Upper lobe of left lung (tissue), 6 donors: ENCODE results near the gene CNNM3. TPM values are rescaled to one million over a fixed set of nuclear protein-coding genes. Genes with fewer than 3 reads are reported as not detected.

Source experiments
- ATAC-seq, 2 donors: fragments of 200-7000 bp; cut with Tn5 transposase; one replicate each; pipeline ENCODE4 v1.9.1; 2022; ENCODE audit warnings: mild to moderate bottlenecking in 2 of 2, moderate library complexity in 2 of 2; ENCODE audit not compliant: low FRiP score in 2 of 2
- DNase-seq, 2 donors: peaks; one replicate each; pipeline ENCODE4 v3.0.0-alpha.2; 2019 to 2020
- H3K27ac ChIP-seq, 4 donors: fragments of 200-600 bp; sonication (generic); one replicate each; pipeline ENCODE4 v1.5.1; 2016 to 2019
- H3K27me3 ChIP-seq, 4 donors: fragments of 200-600 bp; sonication (generic); one replicate each; pipeline ENCODE4 v1.5.1; 2017 to 2019
- H3K36me3 ChIP-seq, 4 donors: fragments of 200-600 bp; sonication (generic); one replicate each; pipeline ENCODE4 v1.5.1; 2016 to 2019
- H3K4me1 ChIP-seq, 4 donors: fragments of 200-600 bp; sonication (generic); one replicate each; pipeline ENCODE4 v1.5.1; 2018 to 2019
- H3K4me3 ChIP-seq, 4 donors: fragments of 200-600 bp; sonication (generic); one replicate each; pipeline ENCODE4 v1.5.1; 2017 to 2019; ENCODE audit warnings: mild to moderate bottlenecking in 2 of 4, moderate library complexity in 1 of 4
- H3K9me3 ChIP-seq, 4 donors: fragments of 200-600 bp; sonication (generic); one replicate each; pipeline ENCODE4 v1.5.1; 2018 to 2019
- EP300 ChIP-seq, 4 donors: sonication (generic); formaldehyde crosslinking; IDR thresholded peaks; one replicate each; pipeline ENCODE4 v1.5.1; 2017; ENCODE audit warnings: antibody characterized with exemption in 4 of 4, control low read depth in 2 of 4
- POLR2A ChIP-seq, 4 donors: fragments of 450-650 bp; IDR thresholded peaks; one replicate each; pipeline ENCODE4 v1.5.1; 2016 to 2017; ENCODE audit warnings: antibody characterized with exemption in 4 of 4, mild to moderate bottlenecking in 2 of 4
- POLR2AphosphoS5 ChIP-seq, 2 donors: sonication (generic); formaldehyde crosslinking; IDR thresholded peaks; one replicate each; pipeline ENCODE4 v1.5.1; 2017; ENCODE audit warnings: antibody characterized with exemption in 2 of 2
- WGBS, 2 donors: methylation state at CpG; one replicate each; pipeline ENCODE4 v1.1.5; 2017 to 2018; 5-methylcytosine and 5-hydroxymethylcytosine counted together
- total RNA-seq, 6 donors: library from RNA; depleted of rRNA in 4 of 6; stranded (reverse); fragments of >200 nt in 4 of 6; gene quantifications; one replicate each; pipeline versions ENCODE4 v1.1.0 to v1.2.1, GENCODE V29; 2016 to 2021
- TF ChIP-seq, protein P1 (sequence below), 6 experiments: fragments of 450-650 bp in 4 of 6; fragments of 200-600 bp in 2 of 6; sonication (generic) in 2 of 6; IDR thresholded peaks; one replicate each; pipeline ENCODE4 v1.5.1; 2016 to 2019; ENCODE audit warnings: antibody characterized with exemption in 6 of 6
- donor health status: DM: no; HTN: no; CAD: no; lungs with moderate emphysema.
- donor health status: DM: no; HTN: yes; CAD: no; lungs with severe emphysema.

Gene CNNM3
- total RNA-seq, 6 donors from 2014 or later, result 17.2 to 52.4 (median 26.5) TPM

DNA sequence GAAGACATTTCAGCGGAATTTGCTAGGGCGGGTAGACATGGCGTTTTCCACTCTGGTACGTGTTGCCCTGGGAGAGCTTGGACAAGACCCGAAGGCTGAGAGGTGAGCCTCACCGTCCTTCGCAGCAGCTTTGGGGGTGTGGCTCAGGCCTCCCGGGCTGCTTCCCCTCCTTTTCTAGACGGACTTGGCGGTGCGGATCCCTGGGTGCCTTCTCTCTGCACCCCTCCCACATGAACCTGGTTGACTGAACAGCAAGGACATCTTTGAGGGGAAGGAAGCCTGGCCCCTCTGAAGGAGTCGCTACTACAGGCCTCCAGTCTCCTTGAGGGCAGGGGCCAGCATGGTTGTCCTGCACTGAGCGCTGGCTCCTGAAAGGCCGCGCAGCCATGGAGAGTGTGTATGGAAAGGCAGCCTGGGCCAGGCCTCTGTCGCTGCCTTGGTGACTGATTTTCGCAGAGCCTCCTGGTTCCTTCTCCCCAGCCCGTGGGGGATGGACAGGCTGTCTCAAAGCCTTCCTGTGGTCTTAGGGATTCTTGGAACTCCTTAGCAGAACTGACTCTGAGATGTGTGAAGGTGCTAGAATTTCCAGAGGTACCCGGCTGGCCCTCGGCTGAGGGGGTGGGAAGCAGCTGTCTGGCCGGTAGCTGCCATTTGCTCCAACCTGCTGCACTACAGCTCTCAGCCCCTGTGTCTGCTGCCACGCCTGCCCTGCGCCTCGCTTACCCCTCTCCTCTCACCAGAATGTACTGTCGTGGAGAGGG, 45.4 kb upstream of the CNNM3 start:
- ATAC-seq, result no peak
- Histone ChIP-seq H3K9me3 (no peaks in the 10 kb centered on the region), H3K4me1 (peaks cover 7 to 37% (median 16%) of the 10 kb centered on the region in 4 donors)

DNA sequence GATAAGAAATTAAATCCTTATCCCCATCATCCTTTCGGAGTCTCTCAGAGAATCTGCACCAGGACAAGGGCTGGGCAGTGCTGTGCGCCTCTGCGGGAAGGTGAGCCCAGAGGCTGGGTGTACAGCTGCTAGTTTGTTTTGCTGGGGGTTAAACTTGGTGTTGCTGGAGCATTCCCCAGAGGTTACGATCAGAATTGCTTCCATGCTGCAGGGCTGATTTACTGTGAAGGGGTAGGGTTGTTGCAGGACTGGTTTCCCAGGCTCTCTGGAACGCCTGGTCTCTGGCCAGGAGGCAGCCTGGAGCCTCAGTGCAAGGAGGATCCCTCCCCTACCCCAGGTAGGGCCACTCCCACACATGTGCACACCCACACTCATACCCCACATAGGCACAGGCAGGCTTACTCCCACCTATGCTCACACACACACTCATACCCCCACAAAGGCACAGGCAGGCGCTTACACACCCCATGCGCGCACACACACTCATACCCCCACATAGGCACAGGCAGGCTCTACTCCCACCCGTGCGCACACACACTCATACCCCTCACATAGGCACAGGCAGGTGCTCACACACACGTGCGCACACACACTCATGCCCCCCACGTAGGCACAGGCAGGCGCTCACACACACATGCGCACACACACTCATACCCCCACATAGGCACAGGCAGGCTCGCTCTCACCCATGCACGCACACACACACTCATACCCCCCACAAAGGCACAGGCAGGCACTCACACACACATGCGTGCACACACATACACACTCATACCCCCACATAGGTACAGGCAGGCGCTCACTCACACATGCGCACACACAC, 44.1 kb upstream of the CNNM3 start:
- no peak overlapping the region for H3K4me3 ChIP-seq
- no peak for TF ChIP-seq POLR2A (IDR thresholded peaks at IDR 0.05)
- TF ChIP-seq, protein P1, sequence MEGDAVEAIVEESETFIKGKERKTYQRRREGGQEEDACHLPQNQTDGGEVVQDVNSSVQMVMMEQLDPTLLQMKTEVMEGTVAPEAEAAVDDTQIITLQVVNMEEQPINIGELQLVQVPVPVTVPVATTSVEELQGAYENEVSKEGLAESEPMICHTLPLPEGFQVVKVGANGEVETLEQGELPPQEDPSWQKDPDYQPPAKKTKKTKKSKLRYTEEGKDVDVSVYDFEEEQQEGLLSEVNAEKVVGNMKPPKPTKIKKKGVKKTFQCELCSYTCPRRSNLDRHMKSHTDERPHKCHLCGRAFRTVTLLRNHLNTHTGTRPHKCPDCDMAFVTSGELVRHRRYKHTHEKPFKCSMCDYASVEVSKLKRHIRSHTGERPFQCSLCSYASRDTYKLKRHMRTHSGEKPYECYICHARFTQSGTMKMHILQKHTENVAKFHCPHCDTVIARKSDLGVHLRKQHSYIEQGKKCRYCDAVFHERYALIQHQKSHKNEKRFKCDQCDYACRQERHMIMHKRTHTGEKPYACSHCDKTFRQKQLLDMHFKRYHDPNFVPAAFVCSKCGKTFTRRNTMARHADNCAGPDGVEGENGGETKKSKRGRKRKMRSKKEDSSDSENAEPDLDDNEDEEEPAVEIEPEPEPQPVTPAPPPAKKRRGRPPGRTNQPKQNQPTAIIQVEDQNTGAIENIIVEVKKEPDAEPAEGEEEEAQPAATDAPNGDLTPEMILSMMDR (IDR thresholded peaks at IDR 0.05), result peak in 4 of 6 experiments; percentile 14 to 61 (median 24)
- H3K27ac ChIP-seq, result peak overlapping the region in 2 of 4 donors; percentile 22 to 36
- H3K4me1 ChIP-seq, result peaks cover 7 to 37% (median 16%) of the 10 kb centered on the region in 4 donors
- no peaks in the 10 kb centered on the region for H3K27me3 ChIP-seq
- DNase-seq (peak in 1 of 2 donors; percentile 74), ATAC-seq (peak in 1 of 2 donors; percentile 81)
- no peaks in the 10 kb centered on the region for H3K9me3 ChIP-seq
- no peaks in the 10 kb centered on the region for H3K36me3 ChIP-seq
- WGBS, 2 donors, result 74 to 76% methylated on average over 20 of the region's 20 CpGs

More for the DNA sequence above, 45.4 kb upstream of the CNNM3 start:
- Histone ChIP-seq H3K36me3 (no peaks in the 10 kb centered on the region), H3K4me3 (no peak overlapping the region), H3K27ac (peak overlapping the region in 1 of 4 donors; percentile 19), H3K27me3 (no peaks in the 10 kb centered on the region)
- TF ChIP-seq, protein P1 (IDR thresholded peaks at IDR 0.05), result no peak
- TF ChIP-seq POLR2AphosphoS5 (IDR thresholded peaks at IDR 0.05) (no peak), POLR2A (IDR thresholded peaks at IDR 0.05) (no peak)
- WGBS, 2 donors, result 89 to 92% methylated on average over 22 to 24 of the region's 25 CpGs
- no peak for DNase-seq

DNA sequence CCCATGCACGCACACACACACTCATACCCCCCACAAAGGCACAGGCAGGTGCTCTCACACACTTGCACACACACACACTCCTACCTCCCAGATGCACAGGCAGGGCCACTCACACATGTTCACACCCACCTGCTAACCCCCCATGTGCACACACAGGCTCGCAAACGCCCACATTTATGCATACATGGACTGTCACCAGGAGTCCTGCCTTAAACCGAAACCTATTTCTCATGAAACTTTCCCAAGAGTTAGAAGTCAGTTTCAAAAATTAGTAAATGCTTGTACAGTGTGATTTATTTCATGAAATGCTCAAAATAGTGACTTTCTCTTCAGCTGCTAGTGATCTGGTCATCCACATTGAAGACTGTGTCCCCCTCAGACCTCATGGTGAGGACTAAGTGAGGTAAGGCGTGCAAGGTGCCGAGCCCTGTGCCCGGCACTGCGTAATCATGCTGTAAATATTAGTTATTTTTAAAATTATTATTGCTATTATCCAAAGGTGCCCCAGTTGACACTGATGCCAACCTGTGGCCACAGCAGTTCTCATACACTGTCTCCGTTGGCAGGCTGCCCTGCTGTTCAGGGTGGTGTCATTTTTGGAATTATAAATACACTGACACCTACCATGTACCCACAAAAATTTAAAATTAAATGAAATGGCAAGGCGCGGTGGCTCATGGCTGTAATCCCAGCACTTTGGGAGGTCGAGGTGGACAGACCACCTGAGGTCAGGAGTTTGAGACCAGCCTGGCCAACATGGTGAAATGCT, 43.0 kb upstream of the CNNM3 start:
- 81 to 94% methylated on average over 12 of the region's 12 CpGs for WGBS, 2 donors
- Histone ChIP-seq H3K4me3 (peak overlapping the region in 1 of 4 donors; percentile 45), H3K27ac (no peak overlapping the region), H3K27me3 (no peaks in the 10 kb centered on the region), H3K36me3 (no peaks in the 10 kb centered on the region), H3K4me1 (peaks cover 7 to 37% (median 16%) of the 10 kb centered on the region in 4 donors), H3K9me3 (no peaks in the 10 kb centered on the region)
- DNase-seq (no peak), ATAC-seq (no peak)
- TF ChIP-seq EP300 (IDR thresholded peaks at IDR 0.05) (no peak), POLR2A (IDR thresholded peaks at IDR 0.05) (no peak), POLR2AphosphoS5 (IDR thresholded peaks at IDR 0.05) (no peak)
- TF ChIP-seq, protein P1 (IDR thresholded peaks at IDR 0.05), result no peak

DNA sequence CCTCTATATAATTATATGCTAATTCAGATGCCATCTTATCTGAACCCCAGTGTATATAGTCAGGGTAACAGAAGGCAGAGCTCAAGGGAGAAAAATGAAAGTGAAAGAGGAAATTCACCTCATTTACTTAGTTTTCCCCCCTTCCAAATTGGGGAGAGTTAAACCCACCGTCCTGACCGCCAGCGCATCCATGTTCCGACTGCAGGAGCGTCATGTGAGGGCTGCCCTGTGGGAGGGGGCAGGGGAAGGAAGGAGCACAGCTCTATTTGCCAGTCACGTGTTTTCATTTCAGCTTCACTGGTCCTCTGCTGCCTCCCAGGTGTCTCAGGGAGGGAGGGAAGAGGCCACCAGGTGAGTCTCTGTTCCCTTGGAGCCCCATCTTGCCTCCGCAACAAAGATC, 42.1 kb upstream of the CNNM3 start:
- Histone ChIP-seq H3K4me3 (peak overlapping the region in 3 of 4 donors; percentile 21 to 45 (median 43)), H3K27ac (peak overlapping the region in 3 of 4 donors; percentile 32 to 46 (median 46)), H3K4me1 (peaks cover 7 to 37% (median 16%) of the 10 kb centered on the region in 4 donors), H3K27me3 (no peaks in the 10 kb centered on the region), H3K9me3 (no peaks in the 10 kb centered on the region), H3K36me3 (no peaks in the 10 kb centered on the region)
- TF ChIP-seq, protein P1 (IDR thresholded peaks at IDR 0.05), result no peak
- TF ChIP-seq POLR2AphosphoS5 (IDR thresholded peaks at IDR 0.05), result peak in 1 of 2 donors; percentile 29
- DNase-seq (peak in 1 of 2 donors; percentile 35), ATAC-seq (peak in 1 of 2 donors; percentile 10)
- 20 to 31% methylated on average over 7 of the region's 7 CpGs for WGBS, 2 donors
